Stimulated activated naive CD4-positive, alpha-beta T cell treated with Interleukin-2 at 50 U/mL for 16 hours (primary cell): ENCODE data around the gene IQCE.

Experiments
- DNase-seq: peaks from one replicate; lab custom pipeline; 2025; lab: John Stamatoyannopoulos, UW

Gene IQCE, protein sequence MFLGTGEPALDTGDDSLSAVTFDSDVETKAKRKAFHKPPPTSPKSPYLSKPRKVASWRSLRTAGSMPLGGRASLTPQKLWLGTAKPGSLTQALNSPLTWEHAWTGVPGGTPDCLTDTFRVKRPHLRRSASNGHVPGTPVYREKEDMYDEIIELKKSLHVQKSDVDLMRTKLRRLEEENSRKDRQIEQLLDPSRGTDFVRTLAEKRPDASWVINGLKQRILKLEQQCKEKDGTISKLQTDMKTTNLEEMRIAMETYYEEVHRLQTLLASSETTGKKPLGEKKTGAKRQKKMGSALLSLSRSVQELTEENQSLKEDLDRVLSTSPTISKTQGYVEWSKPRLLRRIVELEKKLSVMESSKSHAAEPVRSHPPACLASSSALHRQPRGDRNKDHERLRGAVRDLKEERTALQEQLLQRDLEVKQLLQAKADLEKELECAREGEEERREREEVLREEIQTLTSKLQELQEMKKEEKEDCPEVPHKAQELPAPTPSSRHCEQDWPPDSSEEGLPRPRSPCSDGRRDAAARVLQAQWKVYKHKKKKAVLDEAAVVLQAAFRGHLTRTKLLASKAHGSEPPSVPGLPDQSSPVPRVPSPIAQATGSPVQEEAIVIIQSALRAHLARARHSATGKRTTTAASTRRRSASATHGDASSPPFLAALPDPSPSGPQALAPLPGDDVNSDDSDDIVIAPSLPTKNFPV

GRCh38 chr7:2558629-2559282 is at the start of gene IQCE:
Gene IQCE, plus strand, starts transcription at chr7:2558979. Its CDS starts 203 bp downstream, at chr7:2559182.
- DNase-seq: peak; percentile 88

DNA sequence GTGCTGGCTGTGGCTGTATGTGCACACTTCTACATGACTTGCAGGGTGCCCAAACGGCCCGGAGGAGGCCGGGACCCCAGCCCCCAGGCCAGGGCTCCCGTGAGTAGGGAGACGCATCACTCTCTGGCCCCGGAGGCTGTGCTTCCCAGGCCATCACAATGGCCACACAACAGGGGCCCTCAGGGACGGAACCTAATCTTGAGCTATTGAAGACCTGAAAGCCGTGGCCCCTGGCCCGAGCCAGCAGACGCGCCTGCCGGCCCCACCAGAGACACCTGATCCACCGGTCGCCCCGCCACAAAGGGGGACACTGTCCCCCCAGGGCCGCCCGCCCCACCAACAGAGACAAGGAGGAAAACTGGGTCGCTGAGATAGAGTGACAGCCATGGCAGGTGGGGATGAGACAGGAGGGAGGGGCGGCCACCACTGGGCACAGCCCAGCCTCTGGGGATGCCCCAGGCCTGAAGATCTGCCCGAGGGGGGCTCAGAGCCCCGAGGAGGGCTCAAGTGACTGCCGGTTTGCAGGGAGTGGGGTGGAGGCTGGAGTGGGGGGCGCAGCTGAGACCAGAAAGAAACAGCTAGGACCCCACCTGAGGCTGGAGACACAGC is 49.4 kb upstream of the IQCE start:
- DNase-seq: no peak

- no peak for DNase-seq
Measured at GRCh38 chr7:2510130-2510776, 48.5 kb upstream of the IQCE start.

GRCh38 chr7:2510909-2511768 is 47.6 kb upstream of the IQCE start:
- peak; percentile 24 for DNase-seq

DNA sequence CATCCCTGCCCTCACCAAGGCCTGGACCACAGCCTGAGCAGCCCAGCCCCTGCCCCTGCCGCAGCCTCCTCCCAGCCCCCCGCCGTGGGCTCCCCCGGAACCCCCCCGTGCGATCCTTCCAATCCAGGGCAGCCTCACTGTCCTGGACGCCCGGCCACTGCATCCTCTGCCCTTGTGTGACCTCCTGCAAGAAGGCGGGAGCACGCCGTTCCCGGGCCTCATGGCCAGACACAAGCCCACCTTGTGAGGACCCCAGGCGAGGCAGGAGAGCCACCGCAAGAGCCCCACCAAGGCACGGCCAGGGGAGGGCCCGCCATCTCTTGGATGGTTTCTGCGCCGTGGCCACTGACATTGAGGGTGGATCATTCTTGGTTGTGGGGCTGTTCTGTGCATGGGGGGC is 47.0 kb upstream of the IQCE start:
- no peak for DNase-seq

DNA sequence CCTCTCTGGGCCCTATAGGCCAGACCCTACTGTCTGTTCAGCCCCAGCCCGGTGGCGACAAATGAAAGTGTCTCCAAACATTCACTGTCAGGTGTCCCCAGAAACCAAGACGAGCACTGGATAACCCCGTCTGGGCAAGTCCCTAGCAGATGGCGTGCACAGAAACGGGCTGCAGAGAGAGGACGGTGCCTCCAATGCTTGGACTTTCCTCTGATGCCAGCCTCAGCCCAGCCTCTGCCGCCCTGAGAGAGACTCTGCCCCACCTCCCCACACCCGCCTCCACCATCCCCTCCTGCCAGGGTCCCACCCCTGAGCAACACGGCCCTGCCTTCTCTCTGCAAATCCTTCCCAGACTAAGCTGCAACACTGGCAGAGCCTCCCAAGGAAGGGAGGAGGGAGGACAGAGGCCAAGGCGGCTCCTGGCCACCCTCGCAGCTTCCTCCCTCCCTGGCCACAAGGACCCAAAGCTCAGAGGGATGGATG is 46.6 kb upstream of the IQCE start:
- no peak for DNase-seq

- DNase-seq: no peak
Measured at GRCh38 chr7:2512713-2513112, 46.1 kb upstream of the IQCE start.

DNA sequence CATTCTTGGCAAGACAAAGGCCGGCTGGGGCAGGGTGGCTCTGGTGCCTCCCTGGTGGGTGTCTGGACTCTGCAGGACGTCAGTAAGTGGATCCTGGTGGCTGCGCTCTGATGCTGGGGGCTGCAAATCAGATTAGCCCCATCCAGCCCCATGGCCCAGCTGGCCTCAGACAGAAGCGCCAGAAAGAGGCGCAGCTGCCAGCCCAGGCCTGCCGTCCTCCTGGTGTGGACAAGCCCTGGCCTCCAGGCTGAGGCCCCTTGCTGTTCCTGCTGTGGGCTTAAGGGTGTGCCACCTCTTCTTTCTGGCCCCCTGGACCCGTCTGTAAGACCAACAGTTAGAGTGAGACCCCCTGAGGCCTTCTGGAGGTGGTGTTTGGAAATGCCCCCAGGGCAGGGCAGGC is 45.1 kb upstream of the IQCE start:
- no peak for DNase-seq

- no peak for DNase-seq
Measured at GRCh38 chr7:2514473-2515423, 44.0 kb upstream of the IQCE start.

GRCh38 chr7:2515424-2516193 is 43.2 kb upstream of the IQCE start:
- no peak for DNase-seq

- DNase-seq: no peak
Measured at GRCh38 chr7:2516194-2516555, 42.6 kb upstream of the IQCE start.

- no peak for DNase-seq
Measured at GRCh38 chr7:2517026-2517425, 41.8 kb upstream of the IQCE start.

- DNase-seq: no peak
Measured at GRCh38 chr7:2517678-2518507, 40.9 kb upstream of the IQCE start.

GRCh38 chr7:2518737-2519118 is 40.1 kb upstream of the IQCE start:
- DNase-seq: no peak

GRCh38 chr7:2519119-2519930 is 39.5 kb upstream of the IQCE start, which contains the start of gene LFNG:
Gene LFNG, plus strand, starts transcription at chr7:2519774. Its CDS starts 88 bp downstream, at chr7:2519862.
- peak; percentile 80 for DNase-seq

DNA sequence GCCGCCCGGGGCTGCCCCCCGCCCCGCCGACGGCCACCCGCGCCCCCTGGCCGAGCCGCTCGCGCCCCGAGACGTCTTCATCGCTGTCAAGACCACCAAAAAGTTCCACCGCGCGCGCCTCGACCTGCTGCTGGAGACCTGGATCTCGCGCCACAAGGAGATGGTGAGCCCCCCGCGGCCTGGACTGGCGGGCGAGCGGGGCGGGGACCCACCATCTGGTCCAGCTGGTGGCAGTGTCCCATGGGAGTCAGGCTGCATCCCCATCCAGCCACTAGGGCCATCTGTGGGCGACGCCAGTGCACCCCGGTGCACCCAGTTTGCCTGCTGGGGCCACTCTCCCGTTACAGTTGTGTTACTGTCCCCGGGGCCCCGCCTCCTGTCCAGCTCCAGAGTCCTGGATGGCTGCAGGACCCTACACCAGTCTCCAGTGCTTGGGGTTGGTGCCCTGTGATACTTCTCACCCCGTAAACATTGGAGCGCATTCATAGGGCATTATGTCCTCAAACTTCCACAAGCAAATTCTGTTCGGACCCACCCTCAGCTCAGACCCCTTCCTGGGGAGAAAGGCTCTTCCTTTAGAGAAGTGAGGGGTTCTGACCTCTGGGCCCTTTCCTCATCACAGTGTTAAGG is 38.5 kb upstream of the IQCE start:
- DNase-seq: no peak
